Measurements from ENCODE around the gene ANKRD33B.
"Not testable (repeated sequence)": the region's sequence is repeated elsewhere in the genome, so short reads cannot be mapped to it uniquely, and the experiment has no call there.

ANKRD33B gene

DNA sequence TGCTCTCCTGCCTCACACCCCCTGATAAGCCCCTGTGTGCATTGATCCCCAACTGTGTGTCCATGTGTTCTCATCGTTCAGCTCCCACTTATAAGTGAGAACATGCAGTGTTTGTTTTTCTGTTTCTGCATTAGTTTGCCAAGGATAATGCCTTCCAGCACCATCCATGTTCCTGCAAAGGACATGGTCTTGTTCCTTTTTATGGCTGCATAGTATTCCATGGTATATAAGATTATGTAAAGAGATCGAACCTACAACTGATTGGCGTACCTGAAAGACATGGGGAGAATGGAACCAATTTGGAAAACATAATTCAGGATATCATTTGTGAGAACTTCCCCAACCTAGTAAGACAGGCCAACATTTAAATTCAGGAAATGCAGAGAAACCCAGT is 32.4 kb downstream of the ANKRD33B start:
- DNase-seq, result no peak

DNA sequence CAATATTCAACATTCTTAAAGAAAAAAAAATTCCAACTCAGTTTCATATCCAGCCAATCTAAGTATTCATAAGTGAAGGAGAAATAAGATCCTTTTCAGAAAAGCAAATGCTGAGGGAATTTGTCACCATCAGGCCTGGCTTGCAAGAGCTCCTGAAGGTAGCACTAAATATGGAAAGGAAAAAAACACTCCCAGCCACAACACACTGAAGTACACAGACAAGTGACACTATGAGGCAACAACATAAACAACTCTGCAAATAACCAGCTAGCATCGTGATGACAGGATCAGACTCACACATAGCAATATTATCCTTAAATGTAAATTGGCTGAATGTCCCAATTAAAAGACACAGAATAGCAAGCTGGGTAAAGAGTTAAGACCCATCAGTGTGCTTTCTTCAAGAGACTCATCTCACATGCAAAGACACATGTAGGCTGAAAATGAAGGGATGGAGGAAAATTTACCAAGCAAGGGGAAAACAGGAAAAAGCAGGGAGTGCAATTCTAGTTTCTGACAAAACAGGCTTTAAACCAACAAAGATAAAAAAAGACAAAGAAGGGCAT is 33.1 kb downstream of the ANKRD33B start:
- no peak for DNase-seq

DNA sequence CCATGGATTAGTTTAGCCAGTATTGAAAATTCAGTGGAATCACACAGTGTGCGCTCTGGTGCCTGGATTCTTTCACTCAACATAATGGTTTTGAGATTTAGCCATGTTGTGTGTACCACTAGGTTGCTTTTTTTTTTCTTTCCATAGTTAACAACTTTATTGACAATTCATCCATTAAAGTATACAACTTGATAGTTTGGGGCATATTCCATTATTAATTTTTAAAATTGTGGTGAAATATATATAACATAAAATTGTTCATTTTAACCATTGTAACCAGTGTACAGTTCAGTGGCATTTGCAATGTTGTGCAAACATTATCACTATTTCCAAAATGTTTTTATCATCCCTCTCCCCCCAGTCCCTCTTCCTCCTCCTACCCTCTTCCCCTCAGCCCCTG is 35.2 kb downstream of the ANKRD33B start:
- DNase-seq, result no peak

DNA sequence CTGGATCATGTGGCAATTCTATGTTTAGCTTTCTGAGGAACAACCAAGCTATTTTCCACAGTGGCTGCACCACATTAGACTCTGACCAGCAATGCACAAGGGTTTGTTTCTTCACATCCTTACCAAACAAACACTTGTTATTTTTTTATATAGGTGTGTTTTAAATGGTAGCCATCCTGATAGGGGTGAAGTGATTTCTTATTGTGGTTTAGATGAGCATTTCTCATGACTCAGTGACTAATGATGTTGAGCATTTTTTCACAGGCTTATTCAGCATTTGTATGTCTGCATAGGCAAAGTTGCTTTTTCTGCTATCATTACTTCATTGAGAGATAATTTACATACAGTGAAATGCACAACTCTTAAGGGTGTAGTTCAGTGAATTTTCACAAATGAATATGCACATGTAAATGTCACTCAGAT is 36.0 kb downstream of the ANKRD33B start:
- no peak for DNase-seq

DNA sequence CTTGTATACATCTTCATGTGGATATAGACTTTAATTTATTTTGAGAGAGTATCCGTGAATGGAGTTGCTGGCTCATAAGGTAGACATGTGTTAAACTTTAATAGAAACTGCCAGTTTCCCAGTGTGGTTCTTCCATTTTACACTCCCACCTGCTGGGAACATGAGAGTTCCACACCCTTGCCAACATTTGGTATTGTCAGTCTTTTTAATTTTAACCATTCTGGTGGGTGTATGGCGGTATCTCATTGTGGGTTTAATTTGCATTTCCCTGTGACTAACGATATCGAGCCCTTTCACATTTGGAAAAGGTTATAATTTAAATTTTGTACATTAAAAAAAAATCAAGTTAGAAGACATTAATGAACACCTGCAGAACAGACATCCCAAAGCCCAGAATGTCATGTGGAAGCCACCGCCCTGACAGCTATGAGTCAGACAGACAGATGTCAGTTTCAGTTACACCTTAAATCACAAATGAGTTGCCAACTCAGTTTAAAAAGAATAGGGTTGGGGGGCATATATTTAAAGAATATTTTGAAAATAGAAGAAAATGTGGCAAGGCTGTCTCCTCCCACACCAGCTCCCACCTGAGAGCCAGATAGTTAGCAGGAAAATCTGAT is 36.9 kb downstream of the ANKRD33B start:
- no peak for DNase-seq

DNA sequence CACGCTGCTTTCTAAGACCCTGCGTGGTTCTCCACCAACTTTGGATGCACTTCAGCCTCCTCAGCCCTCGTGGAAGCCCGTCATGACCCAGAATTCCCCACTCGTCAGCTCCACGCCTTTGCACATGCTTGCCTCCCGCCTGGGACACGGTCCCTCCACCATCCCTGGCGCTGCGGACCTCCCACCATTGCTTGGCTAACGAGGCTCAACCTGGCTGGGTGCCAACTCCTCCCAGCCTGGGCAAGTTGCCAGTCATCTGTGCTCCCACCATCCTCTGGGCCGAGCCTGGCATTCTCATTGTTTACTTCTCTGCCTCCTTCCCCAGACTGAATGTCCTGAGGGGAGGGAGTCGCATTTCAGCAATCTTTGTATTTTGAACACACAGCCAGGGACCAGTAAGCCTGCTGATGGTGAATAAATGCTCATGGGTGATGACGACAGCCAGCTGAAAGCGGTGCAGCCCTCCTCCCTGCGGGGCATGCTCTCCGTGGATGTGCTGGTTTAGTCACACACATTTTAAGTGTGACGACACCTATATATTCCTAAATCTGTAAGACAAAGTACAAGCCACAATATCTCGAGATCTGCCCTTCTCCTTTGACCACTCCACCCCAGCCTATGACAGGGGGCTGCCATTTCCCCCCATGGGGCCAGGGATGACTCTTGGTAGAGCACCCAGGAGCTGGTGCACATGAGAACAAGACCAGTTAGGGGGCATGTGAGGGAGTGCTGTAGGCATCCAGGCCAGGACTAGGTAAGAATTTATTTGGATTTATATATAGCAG is 37.6 kb downstream of the ANKRD33B start:
- no peak for DNase-seq

DNA sequence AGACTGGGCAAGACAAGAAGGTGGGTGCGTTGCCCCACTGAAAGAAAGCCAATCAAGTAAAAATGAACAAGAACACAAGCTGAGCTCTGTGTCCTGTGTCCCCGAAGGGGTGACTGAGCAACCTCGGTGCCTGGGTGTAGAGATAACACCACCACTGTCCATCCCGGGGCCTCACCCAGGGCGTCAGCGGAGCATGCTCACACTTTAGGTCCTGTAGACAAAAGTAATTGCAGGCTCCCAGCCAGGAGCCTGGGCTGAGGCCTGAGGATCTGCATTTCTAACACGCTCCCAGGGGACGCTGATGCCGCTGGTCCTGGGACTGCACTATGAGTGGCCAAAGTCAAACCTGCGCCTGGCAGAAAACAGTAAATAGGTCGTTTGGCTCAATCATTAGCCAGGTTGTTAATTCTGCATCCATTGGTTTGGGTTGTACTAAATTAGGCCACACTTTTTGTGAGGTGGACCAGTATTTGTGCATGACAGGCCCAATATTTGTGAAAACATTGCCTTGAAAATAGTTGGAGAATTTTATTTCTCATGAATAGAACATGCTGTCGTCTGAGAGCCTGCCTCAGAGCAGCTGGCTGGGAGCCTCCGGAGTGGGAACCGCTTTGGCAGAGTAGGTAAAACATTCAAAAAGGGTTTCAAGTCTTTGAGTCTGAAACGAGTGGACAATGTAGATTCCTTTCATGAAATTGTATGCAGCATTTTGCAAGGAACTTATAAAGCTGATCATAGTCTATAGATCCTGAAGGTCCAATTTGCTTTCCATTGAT is 38.3 kb downstream of the ANKRD33B start:
- DNase-seq, result no peak

DNA sequence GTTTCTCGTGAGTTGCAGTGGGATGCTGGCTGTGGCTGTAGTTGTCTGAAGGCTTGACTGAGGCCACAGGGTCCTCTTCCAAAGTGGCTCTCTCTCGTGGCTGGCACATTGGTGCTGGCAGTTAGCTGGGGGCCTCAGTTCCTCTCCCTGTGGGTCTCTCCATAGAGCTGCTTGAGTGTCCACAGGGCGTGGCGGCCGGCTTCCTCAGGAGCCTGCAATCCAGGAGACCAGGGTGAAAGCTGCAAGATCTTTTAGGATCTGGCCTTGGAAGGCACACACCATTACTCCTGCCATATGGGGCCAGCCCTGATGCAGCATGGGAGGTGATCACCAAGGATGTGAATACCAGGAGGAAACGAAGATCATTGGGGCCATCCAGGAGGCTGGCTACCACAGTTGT is 41.1 kb downstream of the ANKRD33B start:
- DNase-seq, result no peak

DNA sequence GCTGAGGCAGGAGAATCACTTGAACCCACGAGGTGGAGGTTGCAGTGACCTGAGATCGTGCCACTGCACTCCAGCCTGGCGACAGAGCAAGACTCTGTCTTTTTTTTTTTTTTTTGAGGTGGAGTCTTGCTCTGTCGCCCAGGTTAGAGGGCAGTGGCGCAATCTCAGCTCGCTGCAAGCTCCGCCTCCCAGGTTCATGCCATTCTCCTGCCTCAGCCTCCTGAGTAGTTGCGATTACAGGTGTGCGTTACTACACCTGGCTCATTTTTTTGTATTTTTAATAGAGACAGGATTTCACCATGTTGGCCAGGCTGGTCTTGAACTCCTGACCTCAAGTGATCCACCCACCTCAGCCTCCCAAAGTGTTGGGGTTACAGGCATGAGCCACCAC is 42.8 kb downstream of the ANKRD33B start:
- not testable (repeated sequence) for DNase-seq

DNA sequence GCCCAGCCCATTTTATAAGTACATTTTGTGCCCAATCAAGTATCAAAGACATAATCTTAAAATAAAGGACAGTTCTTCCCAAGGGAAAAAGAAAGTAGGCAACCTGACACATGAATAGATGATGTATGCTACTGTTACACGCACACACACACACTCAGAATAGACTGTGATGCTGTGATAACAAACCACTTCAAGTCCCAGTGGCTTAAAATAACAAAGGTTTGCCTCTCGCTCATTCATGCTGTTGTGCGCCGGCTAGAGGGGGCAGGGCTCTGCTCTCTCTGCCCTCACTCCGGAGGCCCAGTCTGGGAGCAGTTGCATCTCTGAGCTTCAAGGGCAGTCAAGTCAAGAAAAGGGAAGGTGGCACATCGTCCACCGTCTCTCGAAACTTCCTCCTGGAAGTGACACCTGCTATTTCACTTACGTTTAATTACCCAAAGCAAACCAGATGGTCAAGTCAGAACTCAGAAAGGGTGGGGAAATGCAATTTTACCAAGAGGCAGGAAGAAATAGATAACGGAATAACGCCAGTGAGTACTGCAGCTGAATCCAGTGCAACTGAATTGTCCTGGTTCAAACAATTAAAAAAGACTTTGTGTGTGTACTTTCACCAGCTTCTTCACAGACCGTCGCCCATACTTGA is 43.3 kb downstream of the ANKRD33B start:
- DNase-seq, result no peak

DNA sequence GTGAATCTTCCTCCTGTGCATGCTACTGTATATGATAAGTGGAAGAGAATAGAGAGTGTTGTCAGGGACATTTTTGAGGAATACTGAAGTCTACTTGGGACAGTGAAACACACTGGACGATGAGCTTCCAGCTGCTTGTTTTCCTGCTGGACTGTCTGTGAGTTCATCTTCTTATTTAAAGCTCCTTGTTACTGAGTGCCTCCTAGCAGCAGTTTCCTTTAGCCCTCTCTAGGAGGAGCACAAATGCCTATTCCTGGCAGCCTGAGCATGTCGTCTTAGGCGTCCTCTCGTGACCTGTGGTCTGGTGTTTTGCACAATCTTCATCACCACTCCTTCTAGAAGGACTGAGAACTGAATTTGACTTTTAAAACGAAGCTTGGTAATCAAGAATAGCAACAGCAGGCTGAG is 43.8 kb downstream of the ANKRD33B start:
- DNase-seq, result no peak

DNA sequence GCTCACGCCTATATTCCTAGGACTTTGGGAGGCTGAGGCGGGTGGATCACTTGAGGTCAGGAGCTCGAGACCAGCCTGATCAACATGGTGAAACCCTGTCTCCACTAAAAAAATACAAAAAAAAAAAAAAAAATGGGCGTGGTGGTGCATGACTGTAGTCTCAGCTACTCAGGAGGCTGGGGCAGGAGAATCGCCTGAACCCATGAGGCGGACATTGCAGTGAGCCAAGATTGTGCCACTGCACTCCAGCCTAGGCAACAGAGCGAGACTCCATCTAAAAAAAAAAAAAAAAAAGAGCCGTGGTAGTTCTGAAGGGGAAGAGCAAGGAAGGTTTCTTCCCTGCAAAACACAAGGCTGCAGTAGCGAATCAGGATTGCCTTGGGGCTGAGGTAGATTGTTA is 44.2 kb downstream of the ANKRD33B start:
- not testable (repeated sequence) for DNase-seq

DNA sequence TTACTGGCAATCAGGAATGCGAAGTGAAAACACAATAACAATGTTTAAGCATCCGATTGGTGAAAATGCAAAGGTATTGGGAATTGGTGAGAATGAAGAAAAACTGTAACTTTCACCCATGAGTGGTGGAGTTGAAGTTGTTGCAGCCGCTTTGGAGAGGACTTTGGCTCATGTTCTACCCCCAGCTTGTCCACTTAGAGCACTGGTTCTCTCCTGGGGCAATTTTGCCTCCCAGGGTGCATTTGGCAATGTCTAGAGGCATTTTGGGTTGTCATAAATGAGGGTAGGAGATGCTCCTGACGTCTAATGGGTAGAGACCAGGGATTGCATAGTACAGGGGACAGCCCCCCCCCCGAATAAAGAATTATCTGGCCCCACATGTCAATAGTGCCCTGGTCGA is 46.2 kb downstream of the ANKRD33B start:
- no peak for DNase-seq

DNA sequence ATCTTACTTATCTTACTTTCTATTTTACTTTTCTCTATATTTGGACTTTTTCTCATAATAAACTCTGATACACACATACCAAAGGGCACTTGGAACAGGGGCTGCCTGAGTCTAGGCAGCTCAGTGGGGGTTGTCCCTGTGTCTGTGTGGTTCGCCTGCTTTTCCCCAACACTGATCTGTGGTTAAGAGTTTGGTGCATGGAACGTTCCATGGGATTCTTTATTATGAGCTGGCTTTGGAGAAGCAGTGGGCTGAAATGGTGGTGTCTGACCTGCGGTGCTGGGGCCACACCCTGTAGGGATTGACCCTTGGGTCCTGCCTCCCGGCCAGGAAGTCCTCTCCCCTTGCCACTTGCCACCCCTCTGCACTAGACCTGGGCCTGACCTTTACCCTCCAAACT is 47.4 kb downstream of the ANKRD33B start:
- no peak for DNase-seq

DNA sequence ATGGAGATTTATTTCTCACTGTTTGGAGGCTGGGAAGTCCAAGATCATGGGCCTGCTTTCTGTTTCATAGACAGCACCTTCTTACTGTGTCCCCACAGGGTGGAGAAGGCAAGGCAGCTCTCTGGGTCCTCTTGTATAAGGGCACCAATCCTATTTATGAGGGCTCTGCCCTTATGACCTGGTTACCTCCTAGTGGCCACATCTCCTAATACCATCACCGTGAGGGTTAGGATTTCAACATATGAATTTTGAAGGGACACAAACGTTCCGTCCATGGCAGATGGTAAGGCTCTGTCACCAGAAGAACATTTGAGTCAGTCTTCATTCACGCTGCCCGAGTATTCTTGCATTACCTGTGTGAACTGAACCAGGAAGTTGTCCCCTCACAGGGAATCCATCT is 48.4 kb downstream of the ANKRD33B start:
- DNase-seq, result peak; percentile 14

DNA sequence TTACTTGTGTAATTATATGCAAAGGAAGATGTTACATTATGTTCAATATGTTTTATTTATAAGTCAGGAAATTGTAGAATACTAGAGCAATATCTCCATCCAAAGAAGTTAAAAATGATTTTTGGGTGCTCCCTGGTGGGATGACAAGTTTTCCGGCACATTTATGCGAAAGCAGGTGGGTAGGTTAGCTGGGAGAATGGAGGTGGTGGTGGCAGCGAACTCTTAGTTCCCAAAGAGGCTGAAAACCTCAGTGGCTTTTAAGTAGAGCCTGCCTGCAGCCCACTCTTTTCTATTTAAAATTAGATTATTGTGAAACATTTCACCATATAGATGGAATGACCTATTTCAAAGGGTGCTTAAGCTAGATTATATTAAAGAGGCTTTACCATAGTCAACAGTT is 51.8 kb downstream of the ANKRD33B start:
- no peak for DNase-seq

DNA sequence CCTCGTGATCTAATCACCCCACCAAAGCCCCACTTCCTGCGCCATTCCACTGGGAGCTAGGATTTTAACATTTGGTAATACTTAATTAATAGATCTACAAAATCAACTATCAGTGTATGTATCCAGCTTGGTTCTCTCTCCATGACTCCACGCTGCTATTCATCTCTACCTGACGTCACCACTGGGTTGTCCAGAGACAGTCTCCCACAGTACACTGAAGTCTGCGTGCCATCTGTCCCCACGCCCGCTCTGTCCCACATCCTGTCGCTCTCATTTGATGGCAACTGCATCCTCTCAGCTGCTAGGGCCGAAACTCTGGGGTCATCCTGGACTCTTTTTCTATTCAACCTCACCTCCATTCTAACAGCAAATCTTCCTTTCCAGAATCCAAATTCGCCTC is 53.2 kb downstream of the ANKRD33B start:
- no peak for DNase-seq

DNA sequence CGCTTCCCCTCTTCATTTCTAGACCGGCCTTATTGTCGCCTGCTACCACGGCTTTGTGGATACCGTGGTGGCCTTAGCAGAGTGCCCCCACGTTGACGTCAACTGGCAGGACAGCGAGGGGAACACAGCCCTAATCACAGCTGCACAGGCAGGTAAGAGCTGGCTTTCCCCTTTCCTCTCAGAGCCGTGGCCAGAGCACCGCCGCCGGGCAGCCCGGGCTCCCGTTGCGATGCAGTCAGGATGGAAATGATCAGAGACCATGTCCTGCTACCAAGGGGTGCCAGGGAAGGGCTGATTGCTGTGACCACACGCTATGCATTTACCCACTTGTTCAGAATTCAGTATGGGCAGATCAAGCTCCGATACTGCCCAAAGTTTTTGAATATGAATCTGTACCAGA is 54.4 kb downstream of the ANKRD33B start:
- DNase-seq, result no peak

DNA sequence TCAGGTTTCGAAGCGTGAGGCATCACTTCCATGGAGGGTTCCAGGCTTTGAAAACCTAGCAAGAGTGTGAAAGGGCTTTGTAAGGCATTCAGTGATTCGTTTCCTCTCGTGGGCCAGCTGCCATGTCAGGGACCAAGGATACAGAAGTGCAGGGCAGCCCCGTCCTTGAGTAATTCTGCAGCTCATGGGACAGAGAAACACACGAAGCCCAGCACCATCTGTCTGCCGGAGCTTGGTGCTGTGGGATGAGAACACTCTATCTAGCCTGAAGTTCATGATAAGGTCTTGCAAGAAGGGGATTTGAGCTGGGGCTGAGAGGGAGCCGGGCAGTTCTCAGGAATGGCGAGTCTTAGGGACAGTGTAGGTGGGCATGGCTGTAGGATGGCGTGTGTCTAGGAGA is 55.8 kb downstream of the ANKRD33B start:
- no peak for DNase-seq

DNA sequence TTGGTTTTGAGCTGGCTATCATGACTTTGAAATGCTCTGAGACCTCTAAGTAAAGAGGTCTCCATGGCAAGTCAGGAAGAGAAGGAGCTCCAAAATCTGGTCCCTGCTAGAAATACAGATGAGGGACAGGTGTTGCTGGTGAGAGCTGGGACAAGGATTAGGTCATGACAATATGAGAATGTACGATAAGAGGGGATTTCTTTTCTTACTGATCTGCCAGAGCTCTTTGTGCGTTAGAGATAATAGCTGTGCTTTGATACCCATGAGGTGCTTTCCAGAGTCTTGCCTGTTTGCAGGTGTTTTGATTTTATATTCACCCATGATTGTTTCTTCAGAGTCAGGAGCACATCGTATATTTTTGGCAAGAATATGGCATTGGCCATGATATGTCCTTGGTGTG is 56.5 kb downstream of the ANKRD33B start:
- DNase-seq, result no peak

DNA sequence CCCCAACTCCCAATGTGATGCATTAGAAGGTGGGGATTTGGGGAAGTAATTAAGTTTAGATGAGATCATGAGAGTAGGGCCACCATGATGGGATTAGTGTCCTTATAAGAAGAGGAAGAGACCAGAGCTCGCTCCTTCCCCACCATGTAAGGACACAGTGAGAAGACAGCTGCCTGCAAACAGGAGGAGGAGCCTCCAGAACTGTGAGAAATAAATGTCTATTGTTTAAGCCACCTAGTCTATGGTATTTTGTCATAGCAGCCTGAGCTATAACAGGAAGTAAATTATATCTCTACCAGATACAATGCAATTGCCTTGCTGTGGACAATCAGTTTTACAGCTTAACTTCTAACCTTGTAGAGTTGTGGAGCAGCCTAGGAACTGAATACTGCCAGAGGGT is 58.0 kb downstream of the ANKRD33B start:
- DNase-seq, result no peak

DNA sequence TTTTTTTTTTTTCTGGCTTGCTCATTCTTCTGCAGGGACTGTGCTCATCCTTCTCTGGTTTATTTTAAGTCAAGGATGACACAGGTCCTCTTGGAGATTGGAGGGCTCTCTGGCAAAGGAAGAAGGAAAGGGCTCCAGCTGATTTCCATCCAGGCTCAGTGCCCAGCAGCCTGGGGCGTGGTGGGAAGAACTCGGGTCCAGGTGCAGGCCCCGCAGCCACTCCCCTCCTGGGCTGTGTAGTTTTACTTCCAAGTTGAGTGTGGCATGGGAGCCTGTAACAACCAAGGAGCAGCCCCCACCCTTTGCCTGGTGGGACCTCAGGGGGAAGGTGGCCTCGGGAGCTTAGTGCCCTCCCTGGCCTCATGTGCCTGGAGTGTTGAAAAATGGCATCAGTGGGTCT is 58.9 kb downstream of the ANKRD33B start:
- no peak for DNase-seq

DNA sequence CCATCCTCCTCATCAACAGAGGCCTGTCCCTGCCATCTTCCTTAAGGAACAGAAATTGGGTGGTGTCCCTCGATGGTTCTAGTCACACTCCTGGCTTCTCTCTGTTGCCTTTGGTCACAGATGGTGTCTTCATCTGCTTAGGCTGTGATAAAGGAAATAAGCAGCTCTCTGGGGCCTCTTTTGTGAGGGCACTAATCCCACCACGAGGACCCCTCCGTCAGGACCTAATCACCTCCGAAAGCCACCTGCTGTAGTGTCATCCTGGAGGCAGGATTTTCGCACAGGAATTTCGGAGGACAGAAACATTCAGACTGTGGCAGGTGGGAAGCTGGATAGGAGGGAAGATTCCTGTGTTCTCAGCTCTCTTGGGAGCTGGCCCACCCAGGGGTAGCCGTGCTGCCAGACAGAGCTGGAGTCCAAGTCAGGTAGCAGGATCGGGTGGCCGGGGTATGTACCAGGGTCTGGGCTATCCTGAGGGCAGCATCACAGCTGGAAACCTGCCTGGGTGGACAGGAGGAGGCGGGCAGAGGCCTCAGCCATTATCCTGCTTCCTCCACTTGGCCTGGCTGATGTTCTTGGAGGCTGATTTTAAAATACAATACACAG is 59.5 kb downstream of the ANKRD33B start:
- DNase-seq, result no peak
